Fibroblast of lung (primary cell): Measurements from ENCODE around the gene NFATC2.

Experiments
- EZH2 ChIP-seq: IDR thresholded peaks from 2 replicates; pipeline ENCODE4 v1.5.1; 2012; ENCODE audit warnings: low read length, control low read depth, mild to moderate bottlenecking; ENCODE audit errors: missing control alignments
- TF ChIP-seq, protein P1 (sequence below), 2 donors: IDR thresholded peaks in 1 of 2; conservative IDR thresholded peaks in 1 of 2; 1 replicate in 1 of 2; 2 replicates in 1 of 2; pipeline ENCODE4 v1.5.1; 2011 to 2012; ENCODE audit warnings: low read length in 2 of 2, control low read depth in 1 of 2, inconsistent platforms in 1 of 2, low read depth in 1 of 2, mild to moderate bottlenecking in 1 of 2

DNA sequence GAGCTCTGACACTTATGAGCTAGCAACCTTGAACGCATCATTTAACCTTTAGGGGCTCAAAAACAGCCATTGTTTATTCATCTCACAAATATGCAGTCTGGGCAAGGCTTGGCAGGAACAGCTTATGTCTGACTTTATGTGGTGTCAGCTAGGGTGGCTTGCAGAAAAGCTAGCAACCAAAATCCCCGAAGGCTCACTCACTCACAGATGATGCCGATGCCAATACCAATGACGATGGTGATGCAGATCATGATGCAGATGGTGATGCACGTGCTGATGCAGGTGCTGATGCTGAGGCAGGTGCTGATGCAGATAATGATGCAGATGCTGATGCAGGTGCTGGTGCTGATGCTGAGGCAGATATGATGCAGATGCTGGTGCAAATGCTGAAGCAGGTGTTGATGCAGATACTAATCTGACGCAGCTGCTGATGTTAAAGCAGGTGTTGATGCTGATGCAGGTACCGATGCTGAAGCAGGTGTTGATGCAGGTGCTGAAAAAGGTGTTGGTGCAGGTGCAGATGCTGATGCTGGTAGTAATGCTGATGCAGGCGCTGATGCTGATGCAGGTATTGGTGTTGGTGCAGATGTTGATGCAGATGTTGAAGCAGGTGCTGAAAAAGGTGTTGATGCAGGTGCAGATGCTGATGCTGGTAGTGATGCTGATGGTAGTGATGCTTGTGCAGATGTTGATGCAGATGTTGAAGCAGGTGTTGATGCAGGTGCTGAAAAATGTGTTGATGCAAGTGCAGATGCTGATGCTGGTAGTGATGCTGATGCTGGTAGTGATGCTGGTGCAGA, 195.6 kb downstream of the NFATC2 start:
- TF ChIP-seq, protein P1, sequence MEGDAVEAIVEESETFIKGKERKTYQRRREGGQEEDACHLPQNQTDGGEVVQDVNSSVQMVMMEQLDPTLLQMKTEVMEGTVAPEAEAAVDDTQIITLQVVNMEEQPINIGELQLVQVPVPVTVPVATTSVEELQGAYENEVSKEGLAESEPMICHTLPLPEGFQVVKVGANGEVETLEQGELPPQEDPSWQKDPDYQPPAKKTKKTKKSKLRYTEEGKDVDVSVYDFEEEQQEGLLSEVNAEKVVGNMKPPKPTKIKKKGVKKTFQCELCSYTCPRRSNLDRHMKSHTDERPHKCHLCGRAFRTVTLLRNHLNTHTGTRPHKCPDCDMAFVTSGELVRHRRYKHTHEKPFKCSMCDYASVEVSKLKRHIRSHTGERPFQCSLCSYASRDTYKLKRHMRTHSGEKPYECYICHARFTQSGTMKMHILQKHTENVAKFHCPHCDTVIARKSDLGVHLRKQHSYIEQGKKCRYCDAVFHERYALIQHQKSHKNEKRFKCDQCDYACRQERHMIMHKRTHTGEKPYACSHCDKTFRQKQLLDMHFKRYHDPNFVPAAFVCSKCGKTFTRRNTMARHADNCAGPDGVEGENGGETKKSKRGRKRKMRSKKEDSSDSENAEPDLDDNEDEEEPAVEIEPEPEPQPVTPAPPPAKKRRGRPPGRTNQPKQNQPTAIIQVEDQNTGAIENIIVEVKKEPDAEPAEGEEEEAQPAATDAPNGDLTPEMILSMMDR (conservative IDR thresholded peaks at IDR 0.05 in 1 of 2, IDR thresholded peaks at IDR 0.05 in 1 of 2; ENCODE audit: low read depth in 1 of 2, low read length in 2 of 2): no peak
- no peak for TF ChIP-seq EZH2
